Ishikawa (cell line): ENCODE results near the gene PPP1R3C.

ENCODE experiments used
- CEBPB ChIP-seq: IDR thresholded peaks from 2 replicates; pipeline ENCODE4 v1.6.1; 2012
- CREB1 ChIP-seq: IDR thresholded peaks from 2 replicates; pipeline ENCODE4 v1.6.1; 2012; ENCODE audit warnings: low read depth
- EGR1 ChIP-seq: IDR thresholded peaks from 2 replicates; pipeline ENCODE4 v1.6.1; 2012
- EP300 ChIP-seq: IDR thresholded peaks from 2 replicates; pipeline ENCODE4 v1.6.1; 2012; ENCODE audit warnings: borderline replicate concordance
- FOXM1 ChIP-seq: IDR thresholded peaks from 2 replicates; pipeline ENCODE4 v1.6.1; 2012; ENCODE audit warnings: low read depth, borderline replicate concordance
- NFIC ChIP-seq: IDR thresholded peaks from 2 replicates; pipeline ENCODE4 v1.6.1; 2012
- RAD21 ChIP-seq: IDR thresholded peaks from 2 replicates; pipeline ENCODE4 v1.6.1; 2012; ENCODE audit warnings: low read depth
- TAF1 ChIP-seq: IDR thresholded peaks from 2 replicates; pipeline ENCODE4 v1.6.1; 2012; ENCODE audit warnings: low read depth, mild to moderate bottlenecking
- TCF12 ChIP-seq: IDR thresholded peaks from 2 replicates; pipeline ENCODE4 v1.6.1; 2012; ENCODE audit warnings: low read depth
- TEAD4 ChIP-seq: IDR thresholded peaks from 2 replicates; pipeline ENCODE4 v1.6.1; 2012
- YY1 ChIP-seq: IDR thresholded peaks from 2 replicates; pipeline ENCODE4 v1.6.1; 2012; ENCODE audit warnings: low read depth
- ZBTB7A ChIP-seq: IDR thresholded peaks from 2 replicates; pipeline ENCODE4 v1.6.1; 2012; ENCODE audit warnings: low read depth
- TF ChIP-seq, protein P1 (sequence below): IDR thresholded peaks from 2 replicates; pipeline ENCODE4 v1.6.1; 2012; ENCODE audit warnings: low read depth, mild to moderate bottlenecking
- TF ChIP-seq, protein P2 (sequence below): IDR thresholded peaks from 2 replicates; pipeline ENCODE4 v1.6.1; 2012
- TF ChIP-seq, protein P3 (sequence below): IDR thresholded peaks from 2 replicates; pipeline ENCODE4 v1.6.1; 2012

The PPP1R3C gene

DNA sequence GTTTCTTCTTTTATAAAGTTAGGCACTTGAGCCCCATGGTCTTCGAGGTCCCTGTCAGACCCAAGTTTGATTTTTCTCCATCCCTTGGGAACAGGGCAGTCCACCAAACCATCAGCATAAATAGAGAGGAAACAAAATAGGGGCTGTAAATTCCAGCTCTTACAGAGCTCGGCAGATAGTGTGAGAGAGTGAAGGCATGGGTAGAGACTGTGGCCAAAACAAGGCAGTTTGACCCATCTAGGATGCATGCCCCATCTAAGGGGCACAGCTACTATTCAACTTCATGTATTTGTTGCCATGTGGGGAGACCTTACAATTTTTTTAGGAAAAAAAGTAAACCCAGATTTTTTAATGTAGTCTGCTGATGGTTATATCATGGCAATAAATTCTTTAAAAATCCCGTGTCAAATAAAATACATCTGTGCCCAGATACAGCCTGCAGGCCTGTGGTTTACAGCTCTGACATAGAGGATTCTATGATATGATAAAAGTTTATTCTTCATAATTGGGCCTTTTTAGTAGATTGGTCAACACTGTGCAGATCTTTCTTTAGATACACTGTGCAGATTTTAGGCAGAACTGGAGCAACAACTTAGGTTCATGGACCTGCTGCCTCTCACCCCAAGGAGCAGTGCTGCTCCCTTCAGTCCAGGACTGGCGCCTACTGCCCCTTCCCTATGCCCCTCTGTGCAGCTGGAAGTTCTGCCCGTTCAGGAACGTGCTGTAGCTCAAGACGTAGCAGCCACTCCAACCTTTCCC, 5.3 kb downstream of the PPP1R3C start:
- TF ChIP-seq EP300, result no peak
- TF ChIP-seq TCF12, result no peak
- no peak for TF ChIP-seq CEBPB
- TF ChIP-seq, protein P1, sequence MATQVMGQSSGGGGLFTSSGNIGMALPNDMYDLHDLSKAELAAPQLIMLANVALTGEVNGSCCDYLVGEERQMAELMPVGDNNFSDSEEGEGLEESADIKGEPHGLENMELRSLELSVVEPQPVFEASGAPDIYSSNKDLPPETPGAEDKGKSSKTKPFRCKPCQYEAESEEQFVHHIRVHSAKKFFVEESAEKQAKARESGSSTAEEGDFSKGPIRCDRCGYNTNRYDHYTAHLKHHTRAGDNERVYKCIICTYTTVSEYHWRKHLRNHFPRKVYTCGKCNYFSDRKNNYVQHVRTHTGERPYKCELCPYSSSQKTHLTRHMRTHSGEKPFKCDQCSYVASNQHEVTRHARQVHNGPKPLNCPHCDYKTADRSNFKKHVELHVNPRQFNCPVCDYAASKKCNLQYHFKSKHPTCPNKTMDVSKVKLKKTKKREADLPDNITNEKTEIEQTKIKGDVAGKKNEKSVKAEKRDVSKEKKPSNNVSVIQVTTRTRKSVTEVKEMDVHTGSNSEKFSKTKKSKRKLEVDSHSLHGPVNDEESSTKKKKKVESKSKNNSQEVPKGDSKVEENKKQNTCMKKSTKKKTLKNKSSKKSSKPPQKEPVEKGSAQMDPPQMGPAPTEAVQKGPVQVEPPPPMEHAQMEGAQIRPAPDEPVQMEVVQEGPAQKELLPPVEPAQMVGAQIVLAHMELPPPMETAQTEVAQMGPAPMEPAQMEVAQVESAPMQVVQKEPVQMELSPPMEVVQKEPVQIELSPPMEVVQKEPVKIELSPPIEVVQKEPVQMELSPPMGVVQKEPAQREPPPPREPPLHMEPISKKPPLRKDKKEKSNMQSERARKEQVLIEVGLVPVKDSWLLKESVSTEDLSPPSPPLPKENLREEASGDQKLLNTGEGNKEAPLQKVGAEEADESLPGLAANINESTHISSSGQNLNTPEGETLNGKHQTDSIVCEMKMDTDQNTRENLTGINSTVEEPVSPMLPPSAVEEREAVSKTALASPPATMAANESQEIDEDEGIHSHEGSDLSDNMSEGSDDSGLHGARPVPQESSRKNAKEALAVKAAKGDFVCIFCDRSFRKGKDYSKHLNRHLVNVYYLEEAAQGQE, result no peak
- no peak for TF ChIP-seq TEAD4
- TF ChIP-seq FOXM1, result no peak
- TF ChIP-seq EGR1, result no peak
- TF ChIP-seq, protein P2, sequence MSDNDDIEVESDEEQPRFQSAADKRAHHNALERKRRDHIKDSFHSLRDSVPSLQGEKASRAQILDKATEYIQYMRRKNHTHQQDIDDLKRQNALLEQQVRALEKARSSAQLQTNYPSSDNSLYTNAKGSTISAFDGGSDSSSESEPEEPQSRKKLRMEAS, result no peak
- no peak for TF ChIP-seq ZBTB7A
- no peak for TF ChIP-seq NFIC
- TF ChIP-seq TAF1, result no peak

DNA sequence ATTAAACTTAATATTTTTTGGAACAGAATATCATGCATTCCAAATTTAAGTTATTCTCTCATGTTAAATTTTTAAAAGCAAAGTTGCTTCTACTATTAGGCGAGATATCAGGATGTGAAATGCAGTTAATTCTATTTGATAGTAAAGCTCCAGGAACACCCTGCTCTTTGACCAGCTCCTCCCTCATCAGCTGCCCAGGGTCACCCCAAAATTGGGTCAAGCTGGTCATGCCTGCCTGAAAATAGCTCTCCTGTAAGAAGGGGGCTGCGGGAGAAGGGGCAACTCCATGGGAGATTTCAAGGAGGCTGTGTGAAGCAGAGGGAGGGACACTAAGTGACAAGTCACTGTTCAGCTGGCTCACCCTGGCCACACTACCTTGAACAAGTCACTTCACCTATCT, 5.9 kb downstream of the PPP1R3C start:
- no peak for TF ChIP-seq TEAD4
- no peak for TF ChIP-seq YY1
- TF ChIP-seq EP300, result no peak
- no peak for TF ChIP-seq CREB1
- no peak for TF ChIP-seq NFIC
- no peak for TF ChIP-seq CEBPB
- TF ChIP-seq EGR1, result no peak
- TF ChIP-seq RAD21, result no peak
- no peak for TF ChIP-seq TCF12
- TF ChIP-seq FOXM1, result no peak
- TF ChIP-seq, protein P3, sequence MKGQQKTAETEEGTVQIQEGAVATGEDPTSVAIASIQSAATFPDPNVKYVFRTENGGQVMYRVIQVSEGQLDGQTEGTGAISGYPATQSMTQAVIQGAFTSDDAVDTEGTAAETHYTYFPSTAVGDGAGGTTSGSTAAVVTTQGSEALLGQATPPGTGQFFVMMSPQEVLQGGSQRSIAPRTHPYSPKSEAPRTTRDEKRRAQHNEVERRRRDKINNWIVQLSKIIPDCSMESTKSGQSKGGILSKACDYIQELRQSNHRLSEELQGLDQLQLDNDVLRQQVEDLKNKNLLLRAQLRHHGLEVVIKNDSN, result no peak
- TF ChIP-seq, protein P2, result no peak
- no peak for TF ChIP-seq TAF1

DNA sequence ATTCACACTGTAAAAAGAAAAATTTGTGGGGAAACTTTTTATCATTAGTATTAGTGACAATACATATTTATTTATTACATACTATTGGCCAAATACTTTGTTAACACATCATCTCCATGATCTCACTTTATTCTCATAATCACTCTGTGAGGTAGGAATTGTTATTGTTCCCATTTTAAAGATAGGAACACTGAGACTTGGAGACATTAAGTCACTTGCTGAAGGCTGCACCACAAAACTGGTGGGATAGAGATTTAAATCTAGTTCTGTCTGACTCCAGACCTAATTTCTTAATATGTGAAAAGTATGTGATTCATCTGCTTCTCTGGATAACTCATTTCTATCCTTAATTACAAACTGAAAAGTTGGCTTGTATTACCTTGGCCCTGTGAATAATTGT, 8.2 kb downstream of the PPP1R3C start:
- no peak for TF ChIP-seq ZBTB7A
- TF ChIP-seq TEAD4, result no peak
- no peak for TF ChIP-seq EP300
- TF ChIP-seq, protein P1, result no peak
- TF ChIP-seq FOXM1, result no peak
- no peak for TF ChIP-seq TCF12
- TF ChIP-seq, protein P3, result no peak
- TF ChIP-seq, protein P2, result no peak
- no peak for TF ChIP-seq NFIC
- TF ChIP-seq TAF1, result no peak

DNA sequence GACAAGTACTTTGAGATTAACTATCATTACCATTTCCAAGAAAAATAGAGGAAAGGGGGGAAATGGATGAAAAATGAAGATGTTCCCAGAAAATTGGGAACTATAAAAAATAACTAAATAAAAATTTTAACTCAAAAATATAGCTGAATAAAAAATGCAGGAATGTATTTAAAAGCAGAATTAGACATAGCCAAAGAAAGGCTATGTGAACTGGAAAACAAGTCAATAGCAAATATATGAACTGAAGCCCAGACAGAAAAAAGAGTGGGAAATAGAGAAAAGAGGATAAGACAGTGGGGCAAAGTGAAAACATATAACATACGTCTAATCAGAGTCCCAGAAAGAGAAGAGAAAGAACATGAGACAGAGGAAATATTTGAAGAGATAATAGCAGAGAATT, 10.3 kb downstream of the PPP1R3C start:
- TF ChIP-seq FOXM1 (no peak), CEBPB (no peak), TAF1 (no peak), ZBTB7A (no peak), EGR1 (no peak), YY1 (no peak), RAD21 (no peak)
- TF ChIP-seq, protein P3, result no peak

DNA sequence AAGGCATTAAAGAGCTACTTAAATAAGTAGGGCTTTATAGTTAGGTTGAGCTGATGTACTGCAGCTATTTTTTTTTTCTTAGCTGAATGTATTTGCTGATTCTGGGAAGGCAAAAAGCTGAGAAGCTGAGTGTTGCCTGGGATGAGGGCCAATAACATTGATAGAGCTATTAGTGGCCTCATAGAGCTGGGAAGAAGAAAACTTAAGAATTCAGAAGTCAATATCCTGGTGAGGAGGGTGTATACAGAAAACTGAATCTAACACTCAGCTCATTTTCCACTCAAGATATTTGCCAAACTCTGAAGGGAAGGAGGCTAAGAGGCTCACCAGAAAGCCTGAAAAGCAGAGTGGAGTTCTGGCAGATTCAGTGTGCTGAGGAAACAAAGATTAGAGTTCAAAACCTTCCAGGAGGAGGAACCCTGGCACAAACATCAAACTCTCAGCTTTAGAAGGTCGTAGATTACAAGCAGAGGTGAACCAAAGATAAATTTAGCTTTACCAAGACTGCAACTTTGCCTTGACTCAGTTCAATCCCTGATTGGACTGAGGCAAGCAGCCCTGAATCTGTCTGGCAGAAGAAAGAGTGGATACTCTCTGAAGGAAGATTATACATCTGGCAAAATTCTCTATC, 11.3 kb downstream of the PPP1R3C start:
- TF ChIP-seq TEAD4, result no peak
- no peak for TF ChIP-seq CEBPB
- TF ChIP-seq, protein P1, result no peak
- TF ChIP-seq, protein P3, result no peak
- TF ChIP-seq EP300, result no peak
- TF ChIP-seq EGR1, result no peak
- TF ChIP-seq RAD21, result no peak
- no peak for TF ChIP-seq TAF1
- no peak for TF ChIP-seq FOXM1
- TF ChIP-seq ZBTB7A, result no peak
- TF ChIP-seq, protein P2, result no peak
- no peak for TF ChIP-seq YY1
